Small intestine (tissue), 7 donors: ENCODE data around the gene KRTAP5-8. TPM values are rescaled to one million over a fixed set of nuclear protein-coding genes. Genes with fewer than 3 reads are reported as not detected.
"Not testable (repeated sequence)": the region's sequence is repeated elsewhere in the genome, so short reads cannot be mapped to it uniquely, and the experiment has no call there.

ENCODE experiments used
- DNase-seq, 2 donors: peaks; one replicate each; pipeline versions ENCODE4 v3.0.0 to v3.0.0-alpha.2; 2013
- FAIRE-seq: peaks from 2 replicates; lab custom pipeline; 2012; peaks lifted over from hg19 to GRCh38; lab: Jason Lieb, UNC
- H3K27ac ChIP-seq, 3 donors: one replicate each; pipeline ENCODE4 v1.5.1; 2013; ENCODE audit warnings: low read length in 2 of 3, mild to moderate bottlenecking in 2 of 3, control low read depth in 1 of 3, inconsistent platforms in 1 of 3, low read depth in 1 of 3, moderate library complexity in 1 of 3
- H3K27me3 ChIP-seq, 3 donors: one replicate each; pipeline ENCODE4 v1.6.1; 2013; ENCODE audit warnings: low read length in 3 of 3, inconsistent platforms in 1 of 3; ENCODE audit not compliant: control insufficient read depth in 3 of 3, insufficient read depth in 3 of 3
- H3K36me3 ChIP-seq, 3 donors: one replicate each; pipeline ENCODE4 v1.6.1; 2013; ENCODE audit warnings: low read length in 3 of 3, inconsistent platforms in 1 of 3, low read depth in 1 of 3, mild to moderate bottlenecking in 1 of 3, moderate library complexity in 1 of 3; ENCODE audit not compliant: control insufficient read depth in 3 of 3, insufficient read depth in 2 of 3
- H3K4me1 ChIP-seq, 3 donors: one replicate each; pipeline ENCODE4 v1.6.1; 2013; ENCODE audit warnings: low read length in 2 of 3, inconsistent platforms in 1 of 3, low read depth in 1 of 3, mild to moderate bottlenecking in 1 of 3, moderate library complexity in 1 of 3; ENCODE audit not compliant: control insufficient read depth in 3 of 3, insufficient read depth in 2 of 3
- H3K4me3 ChIP-seq, 3 donors: one replicate each; pipeline ENCODE4 v1.5.1; 2013; ENCODE audit warnings: low read length in 3 of 3, control low read depth in 1 of 3, inconsistent platforms in 1 of 3, low read depth in 1 of 3, mild to moderate bottlenecking in 1 of 3, moderate library complexity in 1 of 3
- H3K9me3 ChIP-seq, 2 donors: one replicate each; pipeline ENCODE4 v1.6.1; 2013; ENCODE audit warnings: low read depth in 1 of 2, low read length in 1 of 2; ENCODE audit not compliant: control insufficient read depth in 2 of 2, insufficient read depth in 1 of 2
- WGBS, 3 donors: extraction: QIAGEN DNeasy Blood & Tissue Kit; methylation state at CpG; one replicate each; pipeline ENCODE4 v1.1.7; 2013; 5-methylcytosine and 5-hydroxymethylcytosine counted together
- polyA plus RNA-seq, 4 donors: library from polyadenylated mRNA; stranded (reverse) in 3 of 4; unstranded in 1 of 4; fragments of 200-250 nt in 3 of 4; fragments of 120-200 nt in 1 of 4; gene quantifications; one replicate each; pipeline versions ENCODE4 v1.2.1 to v1.2.3, GENCODE V29; 2013
- donor health status: healthy with polysubstance abuse.
- donor health status: control.
- donor health status: control.
- donor health status: Bipolar disorder and iron deficiency.
- donor health status: healthy.

The KRTAP5-8 gene
- polyA plus RNA-seq, 4 donors = 0.13 to 0.16 TPM; not detected in 2

DNA sequence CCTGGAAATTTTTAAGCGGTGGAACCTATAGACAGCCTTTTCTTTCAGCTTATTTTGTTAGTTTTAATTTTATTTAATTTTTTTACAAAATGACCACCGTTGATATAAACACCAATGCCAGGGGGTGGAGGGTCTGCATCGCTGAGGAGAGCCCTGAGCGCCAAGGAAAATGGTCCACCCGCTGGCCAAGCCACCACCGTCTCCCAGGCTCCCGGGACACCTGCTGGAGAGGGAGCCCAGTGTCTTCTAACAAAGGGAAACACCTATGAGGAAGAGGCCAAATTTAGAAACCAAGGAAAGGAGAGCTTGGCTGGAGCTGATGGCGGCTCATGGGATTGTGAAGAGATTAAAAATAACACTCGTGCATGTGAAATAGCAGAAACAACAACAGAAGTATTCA lies 288 bp upstream of the KRTAP5-8 start:
- FAIRE-seq = no peak
- WGBS, 3 donors = 70 to 82% (median 76%) methylated on average over 9 of the region's 9 CpGs

DNA sequence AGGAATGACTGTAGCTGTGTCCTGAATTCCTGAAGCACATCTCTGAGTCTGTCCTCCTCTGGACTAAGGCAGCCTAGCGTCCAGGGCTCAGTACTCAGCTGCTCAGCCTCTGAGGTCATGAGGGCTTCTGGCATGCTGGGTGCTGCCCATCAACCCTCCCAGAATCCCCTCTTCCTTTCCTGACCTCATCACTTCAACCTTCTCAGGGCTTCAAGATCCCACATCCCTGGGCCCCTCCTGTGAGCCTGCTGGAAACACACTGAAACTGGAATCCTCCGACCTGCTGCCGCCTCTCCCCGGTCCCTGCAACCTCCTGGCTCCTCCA lies 803 bp downstream of the KRTAP5-8 start:
- Histone ChIP-seq H3K9me3 (peaks cover 0 to 7% of the 10 kb centered on the region in 2 donors), H3K27ac (no peak overlapping the region), H3K36me3 (no peaks in the 10 kb centered on the region), H3K4me3 (no peak overlapping the region), H3K27me3 (peaks cover 0 to 2% (median 0%) of the 10 kb centered on the region in 3 donors), H3K4me1 (peaks cover 0 to 16% (median 0%) of the 10 kb centered on the region in 3 donors)
- 86 to 95% (median 93%) methylated on average over 4 of the region's 4 CpGs for WGBS, 3 donors
- FAIRE-seq (no peak), DNase-seq (no peak)

More for the DNA sequence above, 288 bp upstream of the KRTAP5-8 start:
- Histone ChIP-seq H3K4me1 (peaks cover 0 to 16% (median 0%) of the 10 kb centered on the region in 3 donors), H3K27ac (no peak overlapping the region), H3K9me3 (peaks cover 0 to 7% of the 10 kb centered on the region in 2 donors), H3K36me3 (no peaks in the 10 kb centered on the region), H3K27me3 (no peaks in the 10 kb centered on the region), H3K4me3 (no peak overlapping the region)
- no peak for DNase-seq

DNA sequence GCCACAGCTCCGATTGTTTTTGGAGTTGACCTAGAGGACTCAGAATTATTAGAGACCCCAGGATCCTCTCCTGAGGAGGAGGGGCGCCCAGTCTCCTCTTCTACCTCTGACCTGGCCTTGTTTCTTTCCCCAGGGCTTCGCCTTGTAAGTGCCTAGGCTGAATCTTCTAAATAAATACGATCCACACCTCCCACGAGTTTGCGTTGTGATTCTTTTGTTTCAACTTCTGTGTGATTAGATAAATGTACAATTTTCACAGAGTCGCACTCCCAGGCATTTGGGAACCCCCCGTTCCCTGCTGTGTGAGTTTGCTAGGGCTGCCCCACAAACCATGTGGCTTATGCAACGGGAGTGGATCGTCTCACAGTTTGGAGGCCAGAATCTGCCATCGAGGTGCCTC lies 1.2 kb downstream of the KRTAP5-8 start:
- Histone ChIP-seq H3K27me3 (peaks cover 0 to 2% (median 0%) of the 10 kb centered on the region in 3 donors), H3K9me3 (peaks cover 0 to 7% of the 10 kb centered on the region in 2 donors), H3K36me3 (no peaks in the 10 kb centered on the region), H3K4me3 (no peak overlapping the region), H3K27ac (no peak overlapping the region), H3K4me1 (peaks cover 2 to 19% (median 3%) of the 10 kb centered on the region in 3 donors)
- WGBS, 3 donors = 87 to 89% (median 88%) methylated on average over 11 of the region's 11 CpGs
- FAIRE-seq (no peak), DNase-seq (no peak)

- H3K9me3 ChIP-seq, H3K27me3 ChIP-seq, H3K4me3 ChIP-seq, FAIRE-seq, H3K36me3 ChIP-seq, DNase-seq, H3K27ac ChIP-seq: not testable (repeated sequence)
- WGBS, 3 donors = 82 to 92% (median 90%) methylated on average over 11 of the region's 11 CpGs
- peaks cover 2 to 14% (median 4%) of the 10 kb centered on the region in 3 donors for H3K4me1 ChIP-seq
These were observed 2.1 kb downstream of the KRTAP5-8 start for GRCh38 chr11:71539971-71540370.

DNA sequence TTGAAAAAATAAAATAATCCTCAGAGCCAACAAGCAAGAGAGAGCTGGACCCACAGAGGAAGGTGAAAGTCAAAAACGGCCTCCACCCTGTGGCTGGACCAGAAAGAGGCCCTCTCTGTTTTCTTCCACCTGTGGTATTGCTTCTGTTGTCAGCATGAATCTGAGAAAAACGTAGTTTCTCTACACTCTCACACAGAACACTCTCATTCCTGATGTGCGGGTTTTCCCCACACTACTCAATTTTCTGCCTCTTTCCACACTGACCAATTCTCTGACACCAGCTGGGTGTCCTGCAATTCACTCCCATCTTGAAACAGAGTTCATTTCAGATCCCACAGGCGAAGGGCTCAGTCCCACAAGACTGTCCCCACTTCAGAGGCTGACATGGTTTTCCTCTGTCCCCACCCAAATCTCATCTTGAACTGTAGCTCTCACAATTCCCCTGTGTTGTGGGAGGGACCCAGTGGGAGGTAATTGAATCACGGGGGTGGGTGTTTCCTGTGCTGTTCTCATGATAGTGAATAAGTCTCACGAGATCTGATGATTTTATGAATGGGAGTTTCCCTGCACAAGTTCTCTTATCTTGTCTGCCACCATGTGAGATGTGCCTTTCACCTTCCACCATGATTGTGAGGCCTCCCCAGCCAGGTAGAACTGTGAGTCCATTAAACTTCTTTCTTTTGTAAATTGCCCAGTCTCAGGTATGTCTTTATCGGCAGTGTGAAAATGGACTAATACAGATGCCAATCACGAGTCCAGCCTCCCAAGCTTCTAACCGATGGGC lies 2.9 kb downstream of the KRTAP5-8 start:
- not testable (repeated sequence) for H3K4me3 ChIP-seq, H3K27me3 ChIP-seq, H3K27ac ChIP-seq, H3K9me3 ChIP-seq, H3K36me3 ChIP-seq, H3K4me1 ChIP-seq, DNase-seq, FAIRE-seq
- WGBS, 3 donors = 80 to 93% (median 85%) methylated on average over 9 of the region's 9 CpGs

- 89 to 91% (median 90%) methylated on average over 7 of the region's 7 CpGs for WGBS, 3 donors
- H3K27me3 ChIP-seq = peaks cover 0 to 2% (median 0%) of the 10 kb centered on the region in 3 donors
- H3K4me1 ChIP-seq = peaks cover 2 to 5% (median 4%) of the 10 kb centered on the region in 3 donors
- peaks cover 0 to 19% of the 10 kb centered on the region in 2 donors for H3K9me3 ChIP-seq
- H3K36me3 ChIP-seq = no peaks in the 10 kb centered on the region
- DNase-seq (no peak), FAIRE-seq (no peak)
- no peak overlapping the region for H3K27ac ChIP-seq
- no peak overlapping the region for H3K4me3 ChIP-seq
These were observed 4.6 kb downstream of the KRTAP5-8 start for GRCh38 chr11:71542382-71542781.

DNA sequence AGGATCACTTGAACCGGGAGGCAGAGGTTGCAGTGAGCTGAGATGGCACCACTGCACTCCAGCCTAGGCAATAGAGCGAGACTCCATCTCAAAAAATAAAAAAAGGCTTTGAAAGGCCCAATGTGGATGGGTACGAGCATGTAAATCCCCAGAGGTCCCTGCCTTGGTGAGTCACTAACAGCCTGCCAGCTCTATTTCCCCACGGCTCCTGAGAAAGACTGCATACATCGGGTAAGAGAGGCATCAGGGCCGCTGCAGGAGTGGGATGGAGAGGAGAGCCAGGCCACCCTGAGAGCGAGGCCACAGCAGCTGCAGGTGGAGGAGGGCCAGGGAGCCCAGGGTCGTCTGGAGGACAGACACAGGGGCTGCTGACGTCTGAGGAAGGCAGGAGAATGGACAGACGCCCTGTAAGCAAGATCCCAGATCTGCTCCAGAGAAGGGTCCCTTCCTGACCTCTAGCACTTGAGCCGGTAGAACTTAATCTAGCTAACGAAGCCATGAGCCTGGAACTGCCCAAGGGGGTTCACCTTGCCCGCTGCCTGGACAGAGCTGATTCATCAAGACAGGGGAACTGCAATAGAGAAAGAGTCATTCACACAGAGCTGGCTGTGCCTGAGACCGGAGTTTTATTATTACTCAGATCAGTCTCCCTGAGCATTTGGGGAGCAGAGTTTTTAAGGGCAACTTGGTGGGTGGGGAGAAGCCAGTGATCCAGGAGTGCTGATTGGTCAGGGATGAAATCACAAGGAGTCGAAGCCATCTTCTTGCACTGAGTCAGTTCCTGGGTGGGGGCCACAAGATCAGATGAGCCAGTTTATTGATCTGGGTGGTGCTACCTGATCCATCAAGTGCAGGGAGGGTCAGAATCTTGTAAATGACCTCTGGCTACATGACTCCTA lies 5.3 kb downstream of the KRTAP5-8 start:
- peaks cover 0 to 2% (median 0%) of the 10 kb centered on the region in 3 donors for H3K27me3 ChIP-seq
- DNase-seq (peak in 1 of 2 donors; percentile 15), FAIRE-seq (no peak)
- H3K36me3 ChIP-seq = no peaks in the 10 kb centered on the region
- peaks cover 2 to 5% (median 4%) of the 10 kb centered on the region in 3 donors for H3K4me1 ChIP-seq
- 72 to 82% (median 80%) methylated on average over 15 of the region's 15 CpGs for WGBS, 3 donors
- H3K9me3 ChIP-seq = peaks cover 0 to 19% of the 10 kb centered on the region in 2 donors
- no peak overlapping the region for H3K27ac ChIP-seq
- no peak overlapping the region for H3K4me3 ChIP-seq

- WGBS, 3 donors = 59 to 77% (median 64%) methylated on average over 8 of the region's 8 CpGs
- Histone ChIP-seq H3K4me3 (no peak overlapping the region), H3K27ac (no peak overlapping the region), H3K9me3 (peaks cover 0 to 19% of the 10 kb centered on the region in 2 donors), H3K4me1 (peaks cover 2 to 5% (median 4%) of the 10 kb centered on the region in 3 donors), H3K27me3 (peaks cover 0 to 2% (median 0%) of the 10 kb centered on the region in 3 donors), H3K36me3 (no peaks in the 10 kb centered on the region)
- DNase-seq (no peak), FAIRE-seq (no peak)
These were observed 6.0 kb downstream of the KRTAP5-8 start for GRCh38 chr11:71543866-71544265.
